Panc1 (cell line): ENCODE measurements around the gene TTC16. TPM values are rescaled to one million over a fixed set of nuclear protein-coding genes. Genes with fewer than 3 reads are reported as not detected.
A peak's percentile ranks its signal among the peaks of the same experiment; 100 is the strongest.

ENCODE experiments used
- ATAC-seq: fragments of 200-7000 bp; cut with Tn5 transposase; 2 replicates; pipeline ENCODE4 v1.9.1; 2020; ENCODE audit warnings: mild to moderate bottlenecking, moderate library complexity
- BruUV-seq: library from RNA; stranded (reverse); fragments of 400-500 nt; replicated peaks from 2 replicates; lab custom pipeline; 2021; lab: Mats Ljungman, UMichigan
- CTCF ChIA-PET: fragments of 300-600 bp; sonication (Branson Sonifier 250); formaldehyde crosslinking; loops from one replicate; lab custom pipeline; 2022; ENCODE audit warnings: antibody characterized with exemption; lab: Charles Lee
- POLR2A ChIA-PET: fragments of 300-600 bp; sonication (Branson Sonifier 250); formaldehyde crosslinking; loops from one replicate; lab custom pipeline; 2022; ENCODE audit warnings: antibody characterized with exemption; lab: Charles Lee
- DNase-seq: peaks from one replicate; pipeline ENCODE4 v3.0.0-alpha.2; 2010; ENCODE audit warnings: low read depth, low spot score
- H3K27ac ChIP-seq: 2 replicates; pipeline ENCODE4 v1.5.1; 2011; ENCODE audit warnings: mild to moderate bottlenecking, low read length, inconsistent platforms
- H3K27me3 ChIP-seq: fragments of 200-500 bp; sonication (Bioruptor generic); 2 replicates; pipeline ENCODE4 v1.6.0; 2014; ENCODE audit warnings: low read length, inconsistent platforms; ENCODE audit not compliant: control insufficient read depth, insufficient read depth
- H3K36me3 ChIP-seq: fragments of 200-500 bp; sonication (Bioruptor generic); 2 replicates; pipeline ENCODE4 v1.5.1; 2014; ENCODE audit warnings: inconsistent platforms, mild to moderate bottlenecking, low read length, moderate library complexity; ENCODE audit not compliant: control insufficient read depth, insufficient read depth
- H3K4me1 ChIP-seq: 2 replicates; pipeline ENCODE4 v1.5.1; 2011; ENCODE audit warnings: inconsistent platforms, mild to moderate bottlenecking, low read length, moderate library complexity; ENCODE audit not compliant: control insufficient read depth, insufficient read depth
- H3K4me3 ChIP-seq, 2 experiments: 2 replicates each; pipeline ENCODE4 v1.5.1; 2011 to 2012; ENCODE audit warnings: low read depth in 2 of 2, low read length in 2 of 2, mild to moderate bottlenecking in 2 of 2, inconsistent platforms in 1 of 2, moderate library complexity in 1 of 2
- H3K9me3 ChIP-seq: fragments of 200-500 bp; sonication (Bioruptor generic); 2 replicates; pipeline ENCODE4 v1.5.1; 2014; ENCODE audit warnings: low read depth, mild to moderate bottlenecking, inconsistent platforms, low read length, moderate library complexity; ENCODE audit not compliant: control insufficient read depth, insufficient read depth
- CTCF ChIP-seq: fragments of 450-650 bp; IDR thresholded peaks from 2 replicates; pipeline ENCODE4 v1.5.1; 2017; ENCODE audit warnings: mild to moderate bottlenecking
- POLR2AphosphoS5 ChIP-seq: IDR thresholded peaks from 2 replicates; pipeline ENCODE4 v1.6.1; 2012; ENCODE audit warnings: mild to moderate bottlenecking, low read depth, low read length, moderate library complexity
- REST ChIP-seq, 2 experiments: IDR thresholded peaks; 2 replicates each; pipeline ENCODE4 v1.6.1; 2011 to 2012; ENCODE audit warnings: low read depth in 2 of 2, control low read depth in 1 of 2, low read length in 1 of 2, mild to moderate bottlenecking in 1 of 2, moderate library complexity in 1 of 2; ENCODE audit not compliant: insufficient read depth in 1 of 2
- SIN3A ChIP-seq: IDR thresholded peaks from 2 replicates; pipeline ENCODE4 v1.6.1; 2012; ENCODE audit warnings: low read depth, mild to moderate bottlenecking, low read length, moderate library complexity, borderline replicate concordance; ENCODE audit not compliant: insufficient read depth
- TCF7L2 ChIP-seq: IDR thresholded peaks from 2 replicates; pipeline ENCODE4 v1.6.1; 2011; ENCODE audit warnings: mild to moderate bottlenecking, low read depth, low read length, inconsistent platforms
- in situ Hi-C: cut with HindIII; loops from 2 replicates; pipeline ENCODE4 v1.10.0; 2016; ENCODE audit warnings: low sequenced_read_pairs, low pct_unique_long_range_greater_than_20kb
- intact Hi-C: fragments of 100-400 bp; cut with micrococcal nuclease; formaldehyde crosslinking; loops from one replicate; pipeline ENCODE4 v1.10.0; 2022; ENCODE audit not compliant: unreplicated experiment
- total RNA-seq: library from RNA; stranded (reverse); gene quantifications from one replicate; pipeline ENCODE4 v1.2.1, GENCODE V29; 2021; ENCODE audit not compliant: unreplicated experiment

TTC16 gene
- total RNA-seq, 1 experiment from 2014 or later = 0.05 TPM

- TF ChIP-seq CTCF (no peak), POLR2AphosphoS5 (no peak), SIN3A (no peak), REST (IDR thresholded peaks at IDR 0.05; ENCODE audit: insufficient read depth in 1 of 2, low read depth in 2 of 2, low read length in 1 of 2) (no peak)
- H3K9me3 ChIP-seq = no peaks in the 10 kb centered on the region
- H3K4me1 ChIP-seq = no peaks in the 10 kb centered on the region; the same call in 1 of the 2 replicates
- intact Hi-C loops = no loop called here
- POLR2A ChIA-PET = no interaction called here
- ATAC-seq (0 out of 2 replicates have a peak, but pooled peaks have one; percentile 39), DNase-seq (no peak)
- no peak within 1 kb of the TSS for H3K4me3 ChIP-seq
- CTCF ChIA-PET = no interaction called here
- no peaks in the 10 kb centered on the region for H3K36me3 ChIP-seq
- in situ Hi-C loops = no loop called here
- H3K27ac ChIP-seq = peak within 1 kb of the TSS; percentile 29; the same call in 1 of the 2 replicates
- no TSS peak for BruUV-seq
- no peaks in the 10 kb centered on the region for H3K27me3 ChIP-seq
Measured at GRCh38 chr9:127778280-127779135, 62.6 kb downstream of the TTC16 start, which contains the start of gene SH2D3C. Gene SH2D3C, minus strand, starts transcription at chr9:127778666. Its CDS starts 39 bp downstream, at chr9:127778627.

GRCh38 chr9:127779136-127779981 lies 63.5 kb downstream of the TTC16 start:
- Histone ChIP-seq H3K4me1 (no peaks in the 10 kb centered on the region; the same call in 1 of the 2 replicates), H3K27ac (peak overlapping the region; percentile 29; the same call in 1 of the 2 replicates), H3K36me3 (no peaks in the 10 kb centered on the region), H3K4me3 (no peak overlapping the region), H3K27me3 (no peaks in the 10 kb centered on the region), H3K9me3 (no peaks in the 10 kb centered on the region)
- TF ChIP-seq CTCF (no peak), SIN3A (no peak), REST (IDR thresholded peaks at IDR 0.05; ENCODE audit: insufficient read depth in 1 of 2, low read depth in 2 of 2, low read length in 1 of 2) (no peak), POLR2AphosphoS5 (no peak), TCF7L2 (no peak)
- DNase-seq = no peak
- intact Hi-C loops = no loop called here
- ChIA-PET CTCF (no interaction called here), POLR2A (no interaction called here)
- BruUV-seq = no TSS peak
- in situ Hi-C loops = no loop called here
- ATAC-seq = peak; percentile 27; the same call in 1 of the 2 replicates
